ENCODE data around the gene DNAH1.

DNAH1 gene

GRCh38 chr3:52443791-52444687 lies 127.9 kb downstream of the DNAH1 start:
- no peak for DNase-seq (ENCODE audit: low read depth in 1 of 2, low spot score in 1 of 2)

DNA sequence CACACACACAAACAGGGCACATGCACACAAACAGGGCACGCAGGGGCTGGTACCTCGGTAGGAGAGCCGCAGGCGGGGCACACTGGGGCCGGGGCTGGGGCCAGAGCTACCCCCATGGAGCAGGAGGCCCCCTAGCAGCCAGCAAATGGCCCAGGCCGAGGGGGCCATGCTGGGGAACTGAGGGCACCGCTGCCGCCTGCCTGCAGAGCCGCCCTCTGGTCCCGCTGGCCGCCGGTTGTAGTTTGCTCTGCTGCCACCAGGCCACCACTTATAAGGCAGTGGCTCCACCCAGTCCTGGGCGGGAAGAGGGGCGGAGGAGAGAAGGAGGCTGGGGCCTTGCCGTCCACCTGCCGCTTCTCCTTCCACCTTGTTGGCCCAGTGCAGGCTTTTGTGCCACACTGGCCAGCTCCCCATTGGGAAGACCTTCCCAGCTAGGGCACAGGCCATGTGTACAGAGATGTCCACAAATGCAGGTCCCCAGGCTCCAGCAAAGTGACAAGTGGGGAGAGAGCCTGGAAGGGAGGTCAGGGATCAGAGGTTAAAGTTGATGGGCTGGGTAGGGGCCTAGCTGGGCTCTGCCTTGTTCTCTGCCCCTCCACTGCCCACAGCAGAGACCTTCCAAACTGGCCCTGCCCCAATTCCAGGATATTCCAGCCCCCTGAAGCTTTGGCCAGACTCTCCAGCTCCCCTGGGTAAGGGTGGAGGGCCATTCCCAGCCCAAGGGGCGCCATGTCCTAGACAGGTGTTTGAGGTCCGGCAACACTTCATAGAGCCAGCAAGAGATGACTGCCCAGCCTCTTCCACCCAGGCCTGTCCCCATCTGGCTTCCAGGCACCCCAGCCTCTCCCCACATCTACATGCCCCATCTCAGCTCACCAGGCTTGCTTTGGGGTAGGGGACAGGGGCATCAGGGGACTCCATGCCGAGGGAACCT lies 129.0 kb downstream of the DNAH1 start, which contains the start of gene SEMA3G:
TSS of gene SEMA3G (minus strand) at position 244 of the 934 bp plus-strand sequence. CDS start at position 168, 76 bp downstream.
- DNase-seq (ENCODE audit: low read depth in 1 of 2, low spot score in 1 of 2) = peak; percentile 50 to 58

DNA sequence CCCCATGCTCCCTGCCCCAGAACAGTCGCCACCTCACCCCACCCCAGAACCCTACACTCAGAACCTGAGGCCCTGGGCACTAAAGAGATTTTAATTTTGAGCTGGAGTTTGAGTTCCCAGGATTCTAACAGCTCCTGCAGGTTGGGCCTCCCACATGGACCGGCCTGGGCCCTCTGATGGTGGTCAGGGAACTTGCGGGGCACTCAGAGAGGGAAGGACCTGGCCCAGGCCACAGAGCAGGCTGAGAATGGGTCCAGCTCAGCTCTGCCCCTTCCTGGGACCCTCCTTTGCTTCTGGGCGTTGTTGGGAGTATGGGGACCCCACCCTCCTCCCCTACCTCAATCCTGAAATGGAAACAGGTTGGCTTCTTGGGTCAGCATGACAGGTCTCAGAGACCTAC lies 129.9 kb downstream of the DNAH1 start:
- DNase-seq (ENCODE audit: low read depth in 1 of 2, low spot score in 1 of 2) = no peak

- DNase-seq (ENCODE audit: low read depth in 1 of 2, low spot score in 1 of 2) = peak; percentile 51 to 52
Measured at GRCh38 chr3:52446631-52447511, 130.8 kb downstream of the DNAH1 start.

DNA sequence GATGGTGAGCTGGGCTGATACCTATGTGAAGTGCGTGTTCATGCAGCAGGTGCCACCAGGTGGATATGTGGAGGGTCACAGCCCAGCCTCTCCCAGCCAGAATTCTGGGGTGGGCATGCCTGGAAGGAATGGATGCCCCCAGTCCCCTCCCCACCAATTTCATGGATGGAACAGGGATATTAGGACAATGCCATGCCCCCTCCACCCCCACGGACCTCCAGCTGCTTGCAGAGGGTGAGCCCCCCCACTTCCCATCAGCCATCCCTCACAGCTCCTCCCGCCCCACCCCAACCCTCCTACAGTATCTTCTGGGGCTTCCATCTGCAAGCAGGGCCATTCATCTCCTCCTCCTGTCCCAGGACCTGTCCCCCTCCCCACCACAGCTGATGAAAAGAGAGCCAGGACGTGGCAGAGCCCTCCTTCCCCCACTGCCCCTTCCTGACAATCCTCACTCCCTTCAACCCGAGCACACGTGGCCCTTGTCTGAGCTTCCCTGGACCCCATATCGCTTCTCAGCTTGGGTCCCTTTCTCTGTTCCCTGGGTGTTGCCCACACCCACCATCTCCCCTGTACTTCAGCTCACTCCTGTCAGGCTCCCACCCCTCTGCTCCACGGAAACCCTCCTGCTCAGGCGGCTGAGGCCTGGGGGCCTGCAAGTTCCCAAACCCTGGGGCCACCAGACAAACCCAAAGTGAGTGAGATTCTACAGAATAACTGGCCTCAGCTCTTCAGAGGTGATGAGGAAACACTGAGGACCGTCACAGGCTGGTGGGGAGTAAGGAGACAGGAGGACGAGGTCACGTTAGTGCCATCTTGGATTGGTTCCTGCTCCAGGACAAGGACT lies 131.6 kb downstream of the DNAH1 start:
- DNase-seq (ENCODE audit: low read depth in 1 of 2, low spot score in 1 of 2) = no peak
